K562 (cell line): ENCODE measurements around the gene NOX5. TPM values are rescaled to one million over a fixed set of nuclear protein-coding genes. Genes with fewer than 3 reads are reported as not detected.

Experiments used
- BCL6 ChIP-seq: fragments of 250-450 bp; sonication (Bioruptor Pico); IDR thresholded peaks from 2 replicates; pipeline ENCODE4 v1.4.0; 2020
- BMI1 ChIP-seq: fragments of 150-350 bp; IDR thresholded peaks from 2 replicates; pipeline ENCODE4 v1.6.1; 2014; ENCODE audit warnings: low read length
- CBX1 ChIP-seq: sonication (generic); IDR thresholded peaks from 2 replicates; pipeline ENCODE4 v1.6.1; 2016; ENCODE audit warnings: antibody characterized with exemption, low read depth, mild to moderate bottlenecking
- CHD2 ChIP-seq: IDR thresholded peaks from 2 replicates; pipeline ENCODE4 v1.6.1; 2011; ENCODE audit warnings: low read depth, low read length
- CTBP1 ChIP-seq: fragments of 450-650 bp; IDR thresholded peaks from 2 replicates; pipeline ENCODE4 v1.6.1; 2016; ENCODE audit warnings: borderline replicate concordance
- EGR1 ChIP-seq: fragments of 450-650 bp; conservative IDR thresholded peaks from 2 replicates; pipeline ENCODE4 v1.6.1; 2017; ENCODE audit warnings: mild to moderate bottlenecking
- HMG20B ChIP-seq: fragments of 250-450 bp; sonication (Bioruptor Pico); IDR thresholded peaks from 2 replicates; pipeline ENCODE4 v1.5.0; 2021; ENCODE audit warnings: mild to moderate bottlenecking
- HNRNPK ChIP-seq: fragments of 200-400 bp; formaldehyde crosslinking; IDR thresholded peaks from one replicate; pipeline ENCODE4 v1.6.1; 2018; ENCODE audit warnings: mild to moderate bottlenecking, low read depth, low read length; ENCODE audit not compliant: poor library complexity, severe bottlenecking
- ILK ChIP-seq: fragments of 450-650 bp; IDR thresholded peaks from 2 replicates; pipeline ENCODE4 v1.6.1; 2016; ENCODE audit warnings: missing genetic modification characterization, low read depth, mild to moderate bottlenecking, missing compliant biosample characterization, moderate library complexity, borderline replicate concordance
- KAT2B ChIP-seq: IDR thresholded peaks from one replicate; pipeline ENCODE4 v1.6.1; 2012; ENCODE audit warnings: low read depth, mild to moderate bottlenecking, control low read depth, inconsistent platforms, low read length, moderate library complexity
- KLF6 ChIP-seq: fragments of 250-450 bp; sonication (Bioruptor Pico); IDR thresholded peaks from 2 replicates; pipeline ENCODE4 v1.4.0; 2020; ENCODE audit warnings: mild to moderate bottlenecking, moderate library complexity, borderline replicate concordance
- LCOR ChIP-seq: sonication (generic); formaldehyde crosslinking; IDR thresholded peaks from 2 replicates; pipeline ENCODE4 v1.8.0; 2022; ENCODE audit warnings: mild to moderate bottlenecking, missing genetic modification reagents
- NBN ChIP-seq: fragments of 450-650 bp; IDR thresholded peaks from 2 replicates; pipeline ENCODE4 v1.6.1; 2016; ENCODE audit warnings: low read depth, mild to moderate bottlenecking
- PCBP2 ChIP-seq: fragments of 200-400 bp; formaldehyde crosslinking; IDR thresholded peaks from 2 replicates; pipeline ENCODE4 v1.6.1; 2018; ENCODE audit warnings: low read length, low read depth, mild to moderate bottlenecking, moderate library complexity; ENCODE audit not compliant: poor library complexity, severe bottlenecking
- PHTF2 ChIP-seq: fragments of 250-450 bp; sonication (Bioruptor Pico); IDR thresholded peaks from 2 replicates; pipeline ENCODE4 v1.5.0; 2021; ENCODE audit warnings: mild to moderate bottlenecking
- RBFOX2 ChIP-seq: fragments of 200-400 bp; formaldehyde crosslinking; IDR thresholded peaks from 2 replicates; pipeline ENCODE4 v1.6.1; 2017; ENCODE audit warnings: low read depth, mild to moderate bottlenecking, low read length, moderate library complexity
- SLC30A9 ChIP-seq: fragments of 250-450 bp; sonication (Bioruptor Pico); IDR thresholded peaks from 2 replicates; pipeline ENCODE4 v1.8.0; 2022; ENCODE audit warnings: mild to moderate bottlenecking, moderate library complexity
- SOX6 ChIP-seq: fragments of 450-650 bp; IDR thresholded peaks from 2 replicates; pipeline ENCODE4 v1.6.1; 2014; ENCODE audit warnings: mild to moderate bottlenecking
- U2AF1 ChIP-seq: fragments of 200-400 bp; formaldehyde crosslinking; optimal IDR thresholded peaks from 2 replicates; pipeline ENCODE3; 2017; ENCODE audit warnings: mild to moderate bottlenecking, low read depth, low read length, moderate library complexity
- ZKSCAN3 ChIP-seq: fragments of 250-450 bp; sonication (Bioruptor Pico); IDR thresholded peaks from 2 replicates; pipeline ENCODE4 v1.4.0; 2020
- ZNF174 ChIP-seq: fragments of 250-450 bp; sonication (Bioruptor Pico); IDR thresholded peaks from 2 replicates; pipeline ENCODE4 v1.4.0; 2020; ENCODE audit warnings: mild to moderate bottlenecking
- ZNF184 ChIP-seq: sonication (generic); formaldehyde crosslinking; IDR thresholded peaks from 2 replicates; pipeline ENCODE4 v1.5.0; 2020; ENCODE audit warnings: missing genetic modification reagents
- ZNF253 ChIP-seq: fragments of 250-450 bp; sonication (Bioruptor Pico); conservative IDR thresholded peaks from 2 replicates; pipeline ENCODE4 v1.6.1; 2021; ENCODE audit warnings: mild to moderate bottlenecking
- ZNF282 ChIP-seq: sonication (generic); formaldehyde crosslinking; IDR thresholded peaks from 2 replicates; pipeline ENCODE4 v1.8.1; 2023; ENCODE audit warnings: missing genetic modification reagents
- polyA plus RNA-seq, 8 experiments: library from polyadenylated mRNA; depleted of rRNA in 4 of 8; stranded (reverse) in 5 of 8; unstranded in 3 of 8; fragments of >200 nt; fragmentation: Nextera tagmentation in 2 of 8; fragmentation: Illumina TruSeq in 1 of 8; extraction: Ambion mirVana in 2 of 8; extraction: Trizol in 1 of 8; gene quantifications; 2 replicates each; pipeline versions ENCODE4 v1.2.1 to v1.2.3, GENCODE V29; 2011 to 2014; ENCODE audit warnings: inconsistent platforms in 1 of 8, missing spikeins in 1 of 8
- total RNA-seq, 7 experiments: library from RNA; depleted of rRNA in 6 of 7; stranded (reverse); fragments of >200 nt in 6 of 7; fragmentation: Illumina TruSeq in 2 of 7; extraction: Trizol in 2 of 7; gene quantifications; 2 replicates each; pipeline versions ENCODE4 v1.2.1 to v1.2.3, GENCODE V29; 2011 to 2021; ENCODE audit warnings: low replicate concordance in 1 of 7
- TF ChIP-seq, protein P1 (sequence below): fragments of 250-450 bp; sonication (Bioruptor Pico); IDR thresholded peaks from 2 replicates; pipeline ENCODE4 v1.4.0; 2020; ENCODE audit warnings: mild to moderate bottlenecking, moderate library complexity
- TF ChIP-seq, protein P2 (sequence below): sonication (generic); IDR thresholded peaks from 2 replicates; pipeline ENCODE4 v1.6.1; 2016
- TF ChIP-seq, protein P3 (sequence below): fragments of 250-450 bp; sonication (Bioruptor Pico); IDR thresholded peaks from 2 replicates; pipeline ENCODE4 v1.8.0; 2022; ENCODE audit warnings: inconsistent platforms

Gene NOX5
- total and polyA plus RNA-seq, 9 of the 15 experiments (the other 6 are each of a cell fraction or from before 2014, with no cell fraction given): 0.01 TPM; not detected in 8

DNA sequence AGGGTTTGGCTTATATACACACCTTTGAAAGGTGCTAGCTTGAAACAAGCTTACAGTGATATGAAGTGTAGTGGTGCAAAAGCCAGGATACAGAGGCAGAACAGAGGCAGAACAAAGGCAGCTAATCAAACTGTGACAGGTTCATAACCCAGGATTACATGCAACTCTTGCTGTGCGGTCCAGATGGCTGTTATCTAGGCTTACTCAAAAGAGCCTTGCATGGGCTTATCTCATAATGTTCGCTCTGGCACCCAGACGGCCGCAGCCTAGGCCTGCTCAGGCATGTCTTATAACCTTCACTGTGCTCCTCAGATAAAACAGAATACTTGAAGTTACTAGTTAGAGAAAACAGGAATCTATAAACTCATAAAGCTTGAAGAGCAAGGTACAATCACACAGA is 22.8 kb upstream of the NOX5 start (continued):
- TF ChIP-seq PCBP2 (no peak), KAT2B (no peak), CTBP1 (peak; percentile 81; the same call in 1 of the 2 replicates), U2AF1 (no peak), ZNF174 (CRISPR knock-in tag) (no peak), ZNF184 (CRISPR knock-in tag) (no peak), NBN (peak; percentile 88), PHTF2 (CRISPR knock-in tag) (no peak), ILK (no peak), CBX1 (no peak), CHD2 (no peak), ZKSCAN3 (CRISPR knock-in tag) (no peak), BCL6 (no peak), ZNF282 (CRISPR knock-in tag) (no peak), EGR1 (0 out of 2 replicates have a peak, but pooled peaks have one; percentile 2), RBFOX2 (no peak), SOX6 (peak; percentile 100), SLC30A9 (CRISPR knock-in tag) (no peak), BMI1 (no peak), HMG20B (CRISPR knock-in tag) (no peak), ZNF253 (CRISPR knock-in tag) (no peak), KLF6 (CRISPR knock-in tag) (no peak), LCOR (CRISPR knock-in tag) (no peak), HNRNPK (no peak)
- TF ChIP-seq, protein P1, sequence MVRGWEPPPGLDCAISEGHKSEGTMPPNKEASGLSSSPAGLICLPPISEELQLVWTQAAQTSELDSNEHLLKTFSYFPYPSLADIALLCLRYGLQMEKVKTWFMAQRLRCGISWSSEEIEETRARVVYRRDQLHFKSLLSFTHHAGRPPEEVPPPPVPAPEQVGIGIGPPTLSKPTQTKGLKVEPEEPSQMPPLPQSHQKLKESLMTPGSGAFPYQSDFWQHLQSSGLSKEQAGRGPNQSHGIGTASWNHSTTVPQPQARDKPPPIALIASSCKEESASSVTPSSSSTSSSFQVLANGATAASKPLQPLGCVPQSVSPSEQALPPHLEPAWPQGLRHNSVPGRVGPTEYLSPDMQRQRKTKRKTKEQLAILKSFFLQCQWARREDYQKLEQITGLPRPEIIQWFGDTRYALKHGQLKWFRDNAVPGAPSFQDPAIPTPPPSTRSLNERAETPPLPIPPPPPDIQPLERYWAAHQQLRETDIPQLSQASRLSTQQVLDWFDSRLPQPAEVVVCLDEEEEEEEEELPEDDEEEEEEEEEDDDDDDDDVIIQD (CRISPR knock-in tag): no peak
- TF ChIP-seq, protein P2, sequence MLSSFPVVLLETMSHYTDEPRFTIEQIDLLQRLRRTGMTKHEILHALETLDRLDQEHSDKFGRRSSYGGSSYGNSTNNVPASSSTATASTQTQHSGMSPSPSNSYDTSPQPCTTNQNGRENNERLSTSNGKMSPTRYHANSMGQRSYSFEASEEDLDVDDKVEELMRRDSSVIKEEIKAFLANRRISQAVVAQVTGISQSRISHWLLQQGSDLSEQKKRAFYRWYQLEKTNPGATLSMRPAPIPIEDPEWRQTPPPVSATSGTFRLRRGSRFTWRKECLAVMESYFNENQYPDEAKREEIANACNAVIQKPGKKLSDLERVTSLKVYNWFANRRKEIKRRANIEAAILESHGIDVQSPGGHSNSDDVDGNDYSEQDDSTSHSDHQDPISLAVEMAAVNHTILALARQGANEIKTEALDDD: peak; percentile 98
- TF ChIP-seq, protein P3, sequence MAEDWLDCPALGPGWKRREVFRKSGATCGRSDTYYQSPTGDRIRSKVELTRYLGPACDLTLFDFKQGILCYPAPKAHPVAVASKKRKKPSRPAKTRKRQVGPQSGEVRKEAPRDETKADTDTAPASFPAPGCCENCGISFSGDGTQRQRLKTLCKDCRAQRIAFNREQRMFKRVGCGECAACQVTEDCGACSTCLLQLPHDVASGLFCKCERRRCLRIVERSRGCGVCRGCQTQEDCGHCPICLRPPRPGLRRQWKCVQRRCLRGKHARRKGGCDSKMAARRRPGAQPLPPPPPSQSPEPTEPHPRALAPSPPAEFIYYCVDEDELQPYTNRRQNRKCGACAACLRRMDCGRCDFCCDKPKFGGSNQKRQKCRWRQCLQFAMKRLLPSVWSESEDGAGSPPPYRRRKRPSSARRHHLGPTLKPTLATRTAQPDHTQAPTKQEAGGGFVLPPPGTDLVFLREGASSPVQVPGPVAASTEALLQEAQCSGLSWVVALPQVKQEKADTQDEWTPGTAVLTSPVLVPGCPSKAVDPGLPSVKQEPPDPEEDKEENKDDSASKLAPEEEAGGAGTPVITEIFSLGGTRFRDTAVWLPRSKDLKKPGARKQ (CRISPR knock-in tag): no peak
